ENCODE measurements around the gene PAPOLG.
"Not testable (repeated sequence)": the region's sequence is repeated elsewhere in the genome, so short reads cannot be mapped to it uniquely, and the experiment has no call there.

PAPOLG gene

DNA sequence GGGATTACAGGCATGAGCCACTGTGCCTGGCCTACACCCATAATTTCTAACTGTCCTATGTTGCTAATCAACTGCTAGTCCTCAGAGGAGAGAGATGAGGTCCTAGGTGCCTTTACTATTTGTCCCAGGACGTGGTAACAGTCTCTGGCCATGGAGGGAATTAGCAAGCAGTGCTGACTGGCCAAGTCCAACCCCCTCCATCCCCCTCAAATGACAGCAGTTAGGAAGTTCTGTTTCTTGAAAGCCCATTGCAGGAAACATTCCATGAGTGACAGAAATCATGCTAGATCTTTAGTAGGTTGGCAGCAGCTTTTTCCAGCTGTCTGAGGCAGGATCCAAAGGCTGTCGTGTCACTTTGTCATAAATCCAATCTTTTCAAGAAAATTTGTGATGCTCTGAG lies 69.6 kb downstream of the PAPOLG start:
- FAIRE-seq, result no peak

DNA sequence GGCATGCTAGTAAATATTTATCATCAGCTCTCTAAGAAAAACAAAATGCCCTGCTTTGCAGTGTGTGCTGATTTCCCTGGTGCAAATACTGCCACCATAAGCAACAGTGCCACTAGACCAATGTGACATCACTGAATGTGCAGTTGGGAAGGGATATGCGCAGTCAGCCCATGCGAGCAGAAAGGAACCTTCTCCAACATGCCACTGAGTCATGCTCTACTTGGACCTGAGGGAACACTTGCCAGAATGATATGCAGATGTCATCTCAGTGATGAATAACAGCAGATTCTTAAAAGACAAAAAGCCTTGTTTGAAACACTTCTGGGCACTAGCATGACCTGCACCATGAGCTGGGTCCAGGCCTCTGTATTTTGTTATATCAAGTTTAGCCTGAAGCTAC lies 70.0 kb downstream of the PAPOLG start:
- no peak for FAIRE-seq

DNA sequence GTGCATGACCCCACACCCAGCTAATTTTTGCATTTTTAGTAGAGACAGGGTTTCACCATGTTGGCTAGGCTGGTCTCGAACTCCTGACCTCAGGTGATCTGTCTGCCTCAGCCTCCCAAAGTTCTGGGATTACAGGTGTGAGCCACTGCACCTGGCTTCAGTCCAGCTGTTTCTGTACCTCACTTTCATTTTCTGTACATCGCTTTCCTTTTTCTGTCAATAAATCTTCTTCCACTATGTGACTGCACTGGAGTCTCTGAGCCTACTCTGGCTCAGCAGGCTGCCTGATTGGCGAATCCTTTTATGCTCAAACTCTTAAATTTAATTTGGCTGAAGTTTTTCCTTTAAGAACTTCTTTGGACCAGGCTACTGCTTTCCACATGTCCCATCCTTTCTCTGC lies 70.8 kb downstream of the PAPOLG start:
- FAIRE-seq, result not testable (repeated sequence)

DNA sequence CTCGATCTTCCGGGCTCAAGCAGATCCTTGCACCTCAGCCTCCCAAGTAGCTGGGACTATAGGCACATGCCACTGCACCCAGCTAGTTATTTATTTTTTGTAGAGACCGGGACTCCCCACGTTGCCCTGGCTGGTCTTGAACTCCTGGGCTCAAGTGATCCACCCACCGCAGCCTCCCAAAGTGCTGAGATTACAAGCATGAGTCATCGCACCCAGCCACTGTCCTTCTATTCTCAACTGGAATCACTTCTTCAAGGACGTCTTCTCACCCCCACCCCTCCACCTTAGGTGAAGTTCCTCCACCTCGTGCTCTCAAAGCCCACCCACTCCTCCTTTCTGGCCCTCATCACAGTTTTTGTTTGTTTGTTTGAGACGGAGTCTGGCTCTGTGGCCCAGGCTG lies 71.3 kb downstream of the PAPOLG start:
- FAIRE-seq, result no peak

DNA sequence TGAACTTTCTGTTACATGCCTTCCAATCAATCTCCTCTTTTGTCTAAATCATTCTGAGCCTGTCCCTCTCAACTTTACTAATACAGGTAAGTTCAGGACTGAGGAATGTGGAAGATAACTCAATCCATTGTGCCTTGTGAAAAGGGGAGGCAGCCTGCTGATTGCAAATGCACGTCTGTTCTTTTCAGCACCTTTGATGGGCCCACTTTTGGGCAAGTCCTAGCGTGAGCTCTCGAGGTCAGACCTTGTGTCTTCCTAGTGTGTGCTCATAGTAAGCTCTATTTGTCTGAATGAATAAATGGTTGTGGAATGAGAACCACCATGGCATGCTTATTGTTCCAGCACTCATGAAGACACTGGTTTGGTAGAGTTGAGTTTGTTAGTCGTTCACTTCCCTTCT lies 74.9 kb downstream of the PAPOLG start:
- FAIRE-seq, result no peak

DNA sequence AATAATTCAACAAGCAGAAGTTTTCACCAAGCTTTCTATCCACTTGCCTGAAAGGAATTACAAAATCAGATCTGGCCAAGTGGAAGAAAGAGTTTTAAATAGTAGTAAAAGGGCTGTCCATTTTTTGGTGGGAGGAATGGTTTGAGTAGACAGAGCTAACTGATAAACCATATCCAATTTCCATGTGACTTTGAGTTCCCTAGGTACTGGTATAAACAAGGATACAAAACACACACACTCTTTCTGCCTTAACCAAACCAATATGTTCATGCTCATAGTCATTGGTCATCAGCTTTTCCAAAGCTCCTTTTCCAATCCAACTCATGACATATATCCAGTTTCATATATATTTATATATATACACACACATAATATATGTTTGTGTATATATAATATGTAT lies 75.9 kb downstream of the PAPOLG start:
- no peak for FAIRE-seq

DNA sequence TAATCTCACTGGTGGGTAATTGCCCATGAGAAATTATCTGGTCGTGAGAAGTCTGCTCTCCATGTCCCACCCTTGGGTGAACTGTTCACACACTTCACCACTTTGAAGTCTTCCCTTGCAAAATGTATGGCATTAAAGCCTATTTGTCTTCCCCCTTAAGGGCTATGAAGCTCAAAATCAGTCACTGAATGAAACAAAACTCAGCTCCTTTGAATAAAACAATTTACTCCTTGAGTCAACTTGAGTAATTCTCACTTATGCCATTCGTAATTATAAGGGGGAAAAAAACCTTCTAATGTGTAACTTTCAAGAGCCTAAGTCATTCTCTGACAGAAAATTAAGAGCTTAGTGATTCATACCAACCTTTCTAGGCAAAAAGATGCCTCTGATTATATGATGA lies 76.6 kb downstream of the PAPOLG start:
- FAIRE-seq, result no peak

DNA sequence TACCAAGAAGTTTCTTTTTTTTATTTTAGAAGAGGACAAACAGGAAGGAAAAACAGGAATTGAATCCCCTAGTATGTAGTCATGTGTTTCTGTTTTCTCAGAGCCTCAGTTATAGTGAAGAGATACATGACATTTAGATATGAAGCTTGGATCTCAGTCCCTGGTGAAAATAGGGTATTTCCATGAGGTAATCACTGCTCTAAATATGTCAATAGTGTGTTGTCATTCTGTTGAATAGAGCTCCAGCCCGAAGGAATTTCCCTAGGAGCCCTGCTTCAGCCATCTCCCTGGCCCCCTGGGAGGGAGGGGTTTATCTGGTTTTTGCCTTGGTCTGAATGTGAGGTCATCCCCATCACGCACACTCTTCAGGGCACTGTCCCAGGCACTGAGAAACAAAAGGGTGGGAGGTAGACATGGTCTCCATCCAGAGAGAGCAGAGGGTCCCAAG lies 78.2 kb downstream of the PAPOLG start:
- no peak for FAIRE-seq

DNA sequence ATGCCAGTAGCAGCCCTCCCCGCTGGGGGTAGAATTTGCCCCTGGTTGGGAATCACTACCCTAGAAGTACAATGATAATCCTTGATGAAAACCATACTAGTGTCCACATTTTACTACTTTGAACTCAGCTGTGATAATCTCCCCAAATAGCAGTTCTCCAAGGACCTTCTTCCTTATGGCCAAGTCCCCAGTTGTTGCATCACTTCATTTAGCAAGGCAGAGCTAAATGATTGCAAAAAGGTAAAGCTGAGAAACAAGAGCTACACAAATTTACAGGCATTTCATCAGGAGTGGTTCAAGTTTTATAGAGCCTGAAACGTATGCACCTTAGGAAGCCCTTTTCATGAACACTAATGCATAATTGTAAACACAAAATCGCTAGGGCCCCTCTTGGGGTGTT lies 80.4 kb downstream of the PAPOLG start:
- no peak for FAIRE-seq

DNA sequence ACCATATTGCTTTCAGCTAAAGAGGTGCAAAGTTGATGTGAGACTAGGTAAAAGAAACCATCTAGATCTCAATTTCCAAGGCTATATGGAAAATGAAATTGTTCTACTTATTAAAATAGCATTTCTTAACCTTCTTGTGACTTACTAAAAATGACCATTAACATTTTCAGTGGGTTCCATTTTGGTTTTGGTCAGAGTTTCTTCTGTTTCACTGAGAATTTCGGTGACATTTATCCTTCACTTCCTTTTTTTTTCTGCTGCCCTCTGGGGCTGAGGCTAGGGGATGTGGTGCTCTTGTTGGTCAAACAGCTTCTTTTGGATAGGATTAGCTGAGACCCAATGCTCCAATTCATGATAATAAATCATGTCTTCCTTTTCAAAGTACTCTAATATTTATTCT lies 81.1 kb downstream of the PAPOLG start:
- FAIRE-seq, result no peak

DNA sequence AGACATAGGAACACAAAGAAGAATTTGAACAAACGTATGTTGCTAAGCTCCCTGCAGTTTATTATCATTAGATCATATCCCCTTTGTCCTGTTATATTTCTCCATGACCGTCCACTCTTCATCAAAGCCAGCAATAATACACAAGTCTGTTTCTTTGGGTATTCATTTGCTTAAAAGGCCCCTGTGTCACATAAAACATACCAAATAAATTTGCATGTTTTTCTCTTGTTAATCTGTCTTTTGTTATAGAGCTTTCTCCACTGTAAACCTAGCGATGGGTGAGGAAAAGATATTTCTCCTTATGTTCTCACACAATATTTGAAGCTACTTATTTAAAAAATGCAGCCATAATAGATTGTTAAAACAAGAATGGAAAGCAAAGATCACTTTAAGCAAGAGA lies 82.4 kb downstream of the PAPOLG start:
- FAIRE-seq, result no peak

DNA sequence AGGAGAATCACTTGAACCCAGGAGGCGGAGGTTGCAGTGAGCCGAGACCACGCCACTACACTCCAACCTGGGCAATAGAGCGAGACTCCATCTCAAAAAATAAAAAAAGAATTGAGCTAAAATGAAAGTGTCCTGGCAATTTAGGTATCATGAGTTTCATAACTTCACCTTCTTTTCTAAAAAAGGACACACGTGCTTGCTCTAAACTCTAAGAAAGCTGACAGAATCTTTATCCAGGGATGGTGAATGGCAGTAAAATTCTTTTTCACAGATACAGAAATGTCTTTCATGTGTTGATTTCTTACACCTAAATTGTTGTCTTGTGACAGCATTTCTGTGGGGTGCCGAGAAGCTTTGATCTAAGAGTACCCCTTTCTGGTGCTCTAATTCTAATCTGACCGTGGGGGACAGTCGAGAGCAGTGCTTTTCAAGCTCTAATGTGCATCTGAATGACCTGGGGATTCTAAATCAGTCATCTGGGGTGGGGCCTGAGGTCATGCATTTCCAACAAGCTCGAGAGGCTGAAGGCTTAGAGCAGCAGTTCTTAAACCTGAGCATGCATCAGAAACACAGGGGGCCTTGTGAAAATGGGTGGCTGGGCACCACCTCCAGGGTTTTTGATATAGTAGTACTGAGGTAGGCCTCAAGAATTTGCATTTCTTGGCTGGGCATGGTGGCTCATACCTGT lies 83.2 kb downstream of the PAPOLG start:
- FAIRE-seq, result no peak

DNA sequence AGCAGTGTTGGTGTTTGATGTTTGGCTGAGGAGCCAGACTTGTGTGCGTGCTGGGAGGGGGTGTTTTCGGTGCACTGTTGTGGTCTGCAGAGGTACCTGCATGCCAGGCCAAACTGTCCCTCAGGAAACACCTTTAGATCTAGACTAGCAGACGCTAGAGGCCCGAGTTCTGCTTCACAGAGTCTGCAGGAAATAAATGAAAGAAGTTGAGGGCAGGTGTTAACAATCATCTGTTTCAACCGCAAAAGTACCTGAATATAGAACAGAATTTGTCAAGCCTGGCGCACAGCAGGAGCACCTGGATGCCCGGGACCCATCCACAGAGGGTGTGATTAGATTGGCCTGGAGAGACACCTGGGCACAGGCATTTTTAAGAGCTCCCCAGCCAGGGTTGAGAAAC lies 84.8 kb downstream of the PAPOLG start:
- no peak for FAIRE-seq

DNA sequence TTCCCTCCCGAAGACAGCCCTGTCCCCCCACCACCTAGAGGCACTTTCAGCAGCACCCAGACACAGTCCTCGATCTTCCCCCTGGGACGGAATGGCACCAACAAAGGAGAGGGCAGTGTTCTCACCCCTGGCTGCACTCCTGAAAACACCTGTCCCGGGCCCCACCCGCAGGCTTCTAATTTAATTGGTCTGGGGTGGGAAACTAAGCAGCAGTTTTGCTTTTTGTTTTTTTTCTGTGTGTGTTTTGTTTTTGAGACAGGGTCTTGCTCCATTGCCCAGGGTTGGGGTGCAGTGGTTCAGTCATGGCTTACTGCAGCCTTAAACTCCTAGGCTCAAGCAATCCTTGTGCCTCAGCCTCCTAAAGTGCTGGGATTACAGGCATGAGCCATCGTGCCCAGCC lies 86.9 kb downstream of the PAPOLG start:
- no peak for FAIRE-seq

DNA sequence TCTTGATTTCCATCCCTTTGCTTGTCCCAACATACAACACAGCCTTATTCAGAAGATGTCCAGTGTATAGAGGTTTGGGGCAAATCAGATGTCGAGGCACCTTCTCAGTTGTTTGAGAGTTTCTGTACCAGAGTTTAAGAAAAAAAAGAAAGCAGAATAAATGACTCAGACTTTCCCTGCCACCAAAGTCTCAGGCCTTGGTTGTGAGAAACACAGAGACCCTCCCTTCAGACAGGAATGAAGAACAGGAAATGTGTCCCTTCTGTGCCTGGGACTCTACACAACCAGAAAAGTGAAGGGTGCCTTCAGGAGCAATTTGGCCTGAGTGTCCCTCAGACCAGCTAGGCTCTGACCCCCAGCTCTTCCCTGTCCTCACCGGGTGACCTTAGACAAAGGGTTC lies 88.0 kb downstream of the PAPOLG start:
- FAIRE-seq, result no peak

DNA sequence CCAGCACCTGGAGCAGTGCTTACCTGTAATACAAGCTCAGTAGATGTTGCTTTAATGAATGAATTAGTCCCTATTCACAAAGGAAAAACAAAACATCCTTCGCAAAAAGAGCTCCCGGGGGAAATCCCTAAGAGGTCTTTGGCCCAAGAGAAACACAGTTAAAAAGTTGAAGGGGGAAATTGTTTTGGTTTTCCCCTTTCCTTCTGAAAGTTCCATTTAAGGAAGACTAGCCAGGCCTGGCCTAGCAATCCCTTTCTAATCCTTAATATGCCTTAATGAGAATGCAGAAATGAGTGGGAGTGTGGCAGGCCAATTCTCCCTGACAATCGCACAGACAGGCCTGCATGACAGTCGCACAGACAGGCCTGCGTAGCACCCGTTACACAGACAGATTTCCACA lies 91.8 kb downstream of the PAPOLG start:
- no peak for FAIRE-seq

Data from islet of Langerhans (tissue), 1 donor.